Measurements from ENCODE around the gene TRPM4. TPM values are rescaled to one million over a fixed set of nuclear protein-coding genes. Genes with fewer than 3 reads are reported as not detected.

Gene TRPM4
- total RNA-seq, 2 experiments from 2014 or later: not detected

- H3K9me3 Mint-ChIP-seq: no peaks in the 10 kb centered on the region
- no peak overlapping the region for H3K27ac Mint-ChIP-seq
- no peaks in the 10 kb centered on the region for H3K36me3 Mint-ChIP-seq
- H3K4me3 Mint-ChIP-seq: no peak overlapping the region
- DNase-seq: no peak
- peaks cover 14% of the 10 kb centered on the region for H3K27me3 Mint-ChIP-seq
- H3K4me1 Mint-ChIP-seq: no peaks in the 10 kb centered on the region
Observed at GRCh38 chr19:49243726-49244125, 86.1 kb downstream of the TRPM4 start.

DNA sequence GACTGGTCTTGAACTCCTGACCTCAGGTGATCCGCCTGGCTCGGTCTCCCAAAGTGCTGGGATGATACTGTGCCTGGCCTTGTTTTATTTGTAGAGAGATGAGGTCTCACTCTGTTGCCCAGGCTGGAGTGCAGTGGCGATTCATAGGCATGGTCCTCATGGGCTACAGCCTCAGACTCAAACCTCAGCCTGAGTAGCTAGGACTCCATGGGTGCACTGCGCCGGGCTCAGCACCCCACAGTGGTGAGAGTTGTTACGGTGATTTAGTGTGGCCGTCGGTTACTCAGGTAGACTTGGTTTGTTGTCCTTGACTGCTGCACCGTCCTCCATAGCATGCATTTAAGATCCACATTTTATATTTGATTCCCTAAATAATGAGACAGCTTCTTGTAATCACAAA, 86.7 kb downstream of the TRPM4 start:
- Mint-ChIP-seq H3K9me3 (no peaks in the 10 kb centered on the region), H3K4me1 (no peaks in the 10 kb centered on the region), H3K27ac (no peak overlapping the region), H3K4me3 (no peak overlapping the region), H3K27me3 (peaks cover 9% of the 10 kb centered on the region), H3K36me3 (no peaks in the 10 kb centered on the region)
- no peak for DNase-seq

- no peak overlapping the region for H3K27ac Mint-ChIP-seq
- no peaks in the 10 kb centered on the region for H3K36me3 Mint-ChIP-seq
- peaks cover 15% of the 10 kb centered on the region for H3K27me3 Mint-ChIP-seq
- H3K9me3 Mint-ChIP-seq: no peaks in the 10 kb centered on the region
- no peak for DNase-seq
- no peaks in the 10 kb centered on the region for H3K4me1 Mint-ChIP-seq
- H3K4me3 Mint-ChIP-seq: no peak overlapping the region
Observed at GRCh38 chr19:49247676-49248075, 90.1 kb downstream of the TRPM4 start.

- H3K27me3 Mint-ChIP-seq: peaks cover 28% of the 10 kb centered on the region
- no peak overlapping the region for H3K4me3 Mint-ChIP-seq
- H3K4me1 Mint-ChIP-seq: no peaks in the 10 kb centered on the region
- no peaks in the 10 kb centered on the region for H3K9me3 Mint-ChIP-seq
- no peak for DNase-seq
- no peak overlapping the region for H3K27ac Mint-ChIP-seq
- H3K36me3 Mint-ChIP-seq: no peaks in the 10 kb centered on the region
Observed at GRCh38 chr19:49249933-49250332, 92.3 kb downstream of the TRPM4 start.

DNA sequence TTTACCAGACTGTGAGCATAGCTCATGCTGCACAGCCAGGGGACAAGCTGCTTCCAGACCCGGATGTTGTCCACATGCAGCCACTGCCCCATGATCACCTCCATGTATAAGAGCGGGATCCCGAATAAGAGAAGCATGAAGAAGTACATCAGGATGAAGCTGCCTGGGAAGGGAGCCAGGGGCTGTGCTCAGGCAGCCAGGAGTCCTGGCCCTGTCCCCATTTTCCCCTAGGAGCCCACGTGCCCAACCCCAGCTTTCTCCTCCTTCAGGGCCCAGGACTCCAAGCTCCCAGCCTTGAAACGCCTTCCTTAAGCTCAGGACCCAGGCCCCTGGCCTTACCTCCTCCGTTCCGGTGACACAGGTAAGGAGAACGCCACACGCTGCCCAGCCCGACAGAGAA, 98.1 kb downstream of the TRPM4 start:
- Mint-ChIP-seq H3K36me3 (peaks cover 1% of the 10 kb centered on the region), H3K9me3 (peaks cover 11% of the 10 kb centered on the region), H3K27ac (no peak overlapping the region), H3K27me3 (peaks cover 32% of the 10 kb centered on the region), H3K4me3 (no peak overlapping the region), H3K4me1 (no peaks in the 10 kb centered on the region)
- no peak for DNase-seq

- Mint-ChIP-seq H3K27me3 (peaks cover 33% of the 10 kb centered on the region), H3K9me3 (peaks cover 14% of the 10 kb centered on the region), H3K4me1 (no peaks in the 10 kb centered on the region), H3K36me3 (peaks cover 1% of the 10 kb centered on the region), H3K4me3 (no peak overlapping the region), H3K27ac (no peak overlapping the region)
- no peak for DNase-seq
Observed at GRCh38 chr19:49256691-49257090, 99.1 kb downstream of the TRPM4 start.

Other genes starting within 250 kb of the TRPM4 start
- 1 to 10 TPM in 1 of 2 experiments, under 1 TPM in 1; 0.74 to 1.1 TPM for gene DHDH, start 224.1 kb upstream of the TRPM4 start, total RNA-seq
- gene BAX, start 202.9 kb upstream of the TRPM4 start, total RNA-seq: 100 to 1,000 TPM; 191 TPM
- gene FTL, start 192.5 kb upstream of the TRPM4 start, total RNA-seq: 1,000 to 10,000 TPM; 1,137 to 1,177 TPM
- 10 to 100 TPM; 48.9 to 57.6 TPM for gene GYS1, start 164.5 kb upstream of the TRPM4 start, total RNA-seq
- gene RUVBL2, start 163.9 kb upstream of the TRPM4 start, total RNA-seq: 100 to 1,000 TPM; 187 to 189 TPM
- not detected for gene LHB, start 140.7 kb upstream of the TRPM4 start, total RNA-seq
- gene CGB3, start 133.5 kb upstream of the TRPM4 start, total RNA-seq: not detected
- not detected for gene CGB2, start 125.9 kb upstream of the TRPM4 start, total RNA-seq
- not detected for gene CGB1, start 120.9 kb upstream of the TRPM4 start, total RNA-seq
- not detected for gene CGB5, start 113.9 kb upstream of the TRPM4 start, total RNA-seq
- not detected for gene CGB8, start 108.7 kb upstream of the TRPM4 start, total RNA-seq
- gene CGB7, start 100.0 kb upstream of the TRPM4 start, total RNA-seq: not detected
- gene NTF4, start 93.0 kb upstream of the TRPM4 start, total RNA-seq: not detected
- not detected for gene KCNA7, start 85.1 kb upstream of the TRPM4 start, total RNA-seq
- 100 to 1,000 TPM; 205 to 230 TPM for gene SNRNP70, start 72.3 kb upstream of the TRPM4 start, total RNA-seq
- gene LIN7B, start 43.4 kb upstream of the TRPM4 start, total RNA-seq: 1 to 10 TPM; 2.2 to 2.5 TPM
- 1 to 10 TPM; 1.0 to 1.3 TPM for gene C19orf73, start 38.6 kb upstream of the TRPM4 start, total RNA-seq
- 1 to 10 TPM; 3.2 to 4.3 TPM for gene PPFIA3, start 38.2 kb upstream of the TRPM4 start, total RNA-seq
- gene HRC, start 2.4 kb upstream of the TRPM4 start, total RNA-seq: not detected
- gene SLC6A16, start 167.4 kb downstream of the TRPM4 start, total RNA-seq: 1 to 10 TPM in 1 of 2 experiments, under 1 TPM in 1; 0.86 to 1.4 TPM
- 100 to 1,000 TPM; 110 to 114 TPM for gene CD37, start 177.6 kb downstream of the TRPM4 start, total RNA-seq
- gene TEAD2, start 204.6 kb downstream of the TRPM4 start, total RNA-seq: not detected
- not detected for gene DKKL1, start 206.1 kb downstream of the TRPM4 start, total RNA-seq
- gene KASH5, start 230.5 kb downstream of the TRPM4 start, total RNA-seq: 1 to 10 TPM in 1 of 2 experiments, under 1 TPM in 1; 0.45 to 1.1 TPM

Data from activated naive CD8-positive, alpha-beta T cell treated with anti-CD3 and anti-CD28 coated beads for 36 hours (primary cell).